Stromal cell of bone marrow (primary cell): ENCODE measurements around the gene CPSF4L.

Source experiments
- DNase-seq: peaks from one replicate; pipeline ENCODE4 v3.0.0-alpha.2; 2012; ENCODE audit warnings: low read depth

The CPSF4L gene

GRCh38 chr17:73203135-73203787 lies 58.4 kb downstream of the CPSF4L start:
- DNase-seq = no peak

GRCh38 chr17:73201215-73202069 lies 60.2 kb downstream of the CPSF4L start:
- no peak for DNase-seq

- no peak for DNase-seq
These were observed 61.2 kb downstream of the CPSF4L start for GRCh38 chr17:73200476-73200875.

DNA sequence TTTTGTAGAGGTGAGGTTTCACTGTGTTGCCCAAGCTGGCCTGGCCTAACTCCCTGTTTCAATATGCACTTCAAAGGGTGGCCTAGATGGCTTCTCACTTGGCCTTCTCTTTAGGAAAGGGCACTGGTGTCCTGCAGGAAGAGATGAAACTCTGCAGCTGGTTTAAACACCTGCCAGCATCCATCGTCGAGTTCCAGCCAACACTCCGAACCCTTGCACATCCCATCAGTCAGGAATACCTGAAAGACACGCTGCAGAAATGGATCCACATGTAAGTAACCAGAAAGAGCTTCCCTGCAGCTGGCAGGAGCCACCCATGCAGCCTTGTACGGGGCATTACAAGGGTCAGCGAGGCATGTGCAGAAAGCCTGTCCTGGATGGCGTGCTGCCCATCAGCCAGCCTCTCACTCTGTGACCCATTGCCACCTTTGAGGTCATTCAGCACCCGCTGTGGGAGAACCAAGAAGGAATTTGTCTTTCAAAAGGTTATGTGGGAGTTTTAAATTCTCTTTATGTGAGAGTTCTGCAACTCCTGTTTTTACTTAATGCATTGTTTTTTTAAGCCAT lies 61.8 kb downstream of the CPSF4L start:
- DNase-seq = no peak

DNA sequence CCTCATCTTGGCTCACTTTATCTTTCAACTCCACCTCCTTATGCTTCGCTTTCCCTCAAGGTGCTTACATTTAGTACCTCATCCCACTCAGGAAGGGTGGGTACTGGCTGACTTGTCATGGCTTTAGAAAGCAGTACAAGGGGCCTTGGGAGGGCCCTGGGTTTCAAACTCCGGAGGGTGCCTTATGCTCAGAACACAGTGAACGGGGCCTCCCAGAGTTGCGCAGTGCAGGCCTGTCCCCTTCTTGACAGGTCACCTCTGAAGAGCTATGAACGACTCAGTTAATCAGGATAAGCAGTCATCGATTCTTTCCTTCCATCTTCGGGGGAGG lies 62.8 kb downstream of the CPSF4L start:
- no peak for DNase-seq
